ENCODE measurements around the gene MAP3K12. TPM values are rescaled to one million over a fixed set of nuclear protein-coding genes. Genes with fewer than 3 reads are reported as not detected.

The MAP3K12 gene
- total and polyA plus RNA-seq, 2 of the 4 experiments (the other 2 are of a cell fraction): 29.0 to 52.5 TPM

DNA sequence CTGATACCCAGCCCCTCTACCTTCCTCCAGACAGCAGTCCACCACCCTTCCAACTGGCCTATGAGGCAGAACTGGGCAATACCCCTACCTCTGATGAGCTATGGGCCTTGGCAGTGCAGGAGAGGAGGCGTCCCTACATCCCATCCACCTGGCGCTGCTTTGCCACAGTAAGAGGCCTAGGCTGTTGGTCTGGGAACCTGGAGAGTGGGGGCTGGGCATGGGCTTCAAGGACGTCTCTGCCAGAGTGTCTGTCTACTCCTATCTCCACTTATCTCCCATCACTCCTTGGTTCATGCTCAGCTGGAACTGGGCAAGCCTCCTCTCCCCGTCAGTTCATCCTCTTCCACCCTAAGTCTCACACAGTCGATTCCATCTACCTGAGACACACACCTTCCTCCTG lies 69.1 kb downstream of the MAP3K12 start:
- H3K36me3 ChIP-seq (ENCODE audit: control insufficient read depth, insufficient read depth, low read length): no peaks in the 10 kb centered on the region
- H3K9ac ChIP-seq (ENCODE audit: low read depth, low read length): no peak overlapping the region
- no peak overlapping the region for H2AFZ ChIP-seq (replicated peaks; ENCODE audit: low read length, poor library complexity)
- 83% methylated on average over 3 of the region's 5 CpGs; no CpG with 5 or more reads in 1 of the 2 experiments for WGBS, 2 experiments (ENCODE audit: extremely low coverage in 2 of 2, insufficient read length in 1 of 2)
- peak overlapping the region; percentile 76 for H2AK9ac ChIP-seq (replicated peaks; ENCODE audit: low read depth, low read length, poor library complexity)
- BruUV-seq (replicated peaks): no TSS peak
- H4K20me1 ChIP-seq (ENCODE audit: insufficient read depth, low read length): peaks cover 6% of the 10 kb centered on the region
- no peak for ATAC-seq (ENCODE audit: low read depth)
- no peak overlapping the region for H2BK120ac ChIP-seq (ENCODE audit: low read depth, low read length)
- intact Hi-C loops (cut with micrococcal nuclease) (no loop called here), in situ Hi-C loops (cut with MboI; ENCODE audit: low sequenced_read_pairs) (no loop called here), dilution Hi-C loops (cut with HindIII; ENCODE audit: low sequenced_read_pairs, unreplicated experiment) (no loop called here)
- no peak overlapping the region for H3K27ac ChIP-seq (ENCODE audit: insufficient read depth, low read length)
- H3K9me3 ChIP-seq (ENCODE audit: control insufficient read depth, insufficient read depth, low read length): no peaks in the 10 kb centered on the region
- no peak overlapping the region for H2BK20ac ChIP-seq (ENCODE audit: low read depth, low read length)
- H4K8ac ChIP-seq (ENCODE audit: low read depth in 2 of 2, low read length in 2 of 2): no peak overlapping the region
- no peak overlapping the region for H4K5ac ChIP-seq (ENCODE audit: low read depth, low read length)
- no peak overlapping the region for H3K56ac ChIP-seq (ENCODE audit: extremely low read depth, insufficient read depth, low read length)
- no peak overlapping the region for H2BK15ac ChIP-seq (ENCODE audit: low read depth, low read length)
- peaks cover 5% of the 10 kb centered on the region; the same call in 1 of the 2 replicates for H3K4me1 ChIP-seq (ENCODE audit: control insufficient read depth, insufficient read depth, low read length)
- no peak overlapping the region for H4K91ac ChIP-seq (ENCODE audit: insufficient read depth, low read depth, low read length)
- H3K79me1 ChIP-seq (ENCODE audit: low read depth in 1 of 2, low read length in 2 of 2): no peaks in the 10 kb centered on the region
- no peak overlapping the region for H3K4me3 ChIP-seq (ENCODE audit: insufficient read depth, low read depth, low read length)
- H3K4ac ChIP-seq (ENCODE audit: low read depth, low read length): no peak overlapping the region
- peak overlapping the region; percentile 35 for H2AK5ac ChIP-seq (ENCODE audit: low read depth, low read length)
- DNase-seq: no peak
- peaks cover 2% of the 10 kb centered on the region; the same call in 1 of the 2 replicates for H3K27me3 ChIP-seq (ENCODE audit: control insufficient read depth, insufficient read depth, low read length)
- POLR2A ChIA-PET (ENCODE audit: unreplicated experiment): no interaction called here
- H3K18ac ChIP-seq (ENCODE audit: low read depth, low read length): no peak overlapping the region
- H3K14ac ChIP-seq (replicated peaks; ENCODE audit: low read depth, low read length): no peak overlapping the region
- H3K23ac ChIP-seq (ENCODE audit: low read depth, low read length): no peak overlapping the region
- no peak overlapping the region for H2BK5ac ChIP-seq (ENCODE audit: low read depth, low read length, poor library complexity, severe bottlenecking)
- CTCF ChIA-PET: no interaction called here
- TF ChIP-seq, protein P1, sequence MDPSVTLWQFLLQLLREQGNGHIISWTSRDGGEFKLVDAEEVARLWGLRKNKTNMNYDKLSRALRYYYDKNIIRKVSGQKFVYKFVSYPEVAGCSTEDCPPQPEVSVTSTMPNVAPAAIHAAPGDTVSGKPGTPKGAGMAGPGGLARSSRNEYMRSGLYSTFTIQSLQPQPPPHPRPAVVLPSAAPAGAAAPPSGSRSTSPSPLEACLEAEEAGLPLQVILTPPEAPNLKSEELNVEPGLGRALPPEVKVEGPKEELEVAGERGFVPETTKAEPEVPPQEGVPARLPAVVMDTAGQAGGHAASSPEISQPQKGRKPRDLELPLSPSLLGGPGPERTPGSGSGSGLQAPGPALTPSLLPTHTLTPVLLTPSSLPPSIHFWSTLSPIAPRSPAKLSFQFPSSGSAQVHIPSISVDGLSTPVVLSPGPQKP (IDR thresholded peaks at IDR 0.05; ENCODE audit: borderline replicate concordance, low read depth, low read length): no peak
- TF ChIP-seq MAZ (IDR thresholded peaks at IDR 0.05; ENCODE audit: borderline replicate concordance, low read depth, low read length) (no peak), NFE2L2 (IDR thresholded peaks at IDR 0.05; ENCODE audit: low read depth, low read length) (no peak), RFX5 (IDR thresholded peaks at IDR 0.05; ENCODE audit: low read depth, low read length) (no peak), CHD1 (IDR thresholded peaks at IDR 0.05; ENCODE audit: low read depth, low read length) (no peak), SMC3 (IDR thresholded peaks at IDR 0.05; ENCODE audit: low read depth, low read length) (no peak), MXI1 (IDR thresholded peaks at IDR 0.05; ENCODE audit: borderline replicate concordance, low read depth, low read length) (no peak), FOS (IDR thresholded peaks at IDR 0.05; ENCODE audit: low read depth, low read length) (no peak), BHLHE40 (IDR thresholded peaks at IDR 0.05; ENCODE audit: low read depth, low read length) (no peak), POLR2A (IDR thresholded peaks at IDR 0.05; ENCODE audit: low read depth, low read length) (no peak), CEBPB (IDR thresholded peaks at IDR 0.05; ENCODE audit: low read depth, low read length) (no peak), MAFK (IDR thresholded peaks at IDR 0.05; ENCODE audit: low read depth, low read length) (no peak), RAD21 (IDR thresholded peaks at IDR 0.05; ENCODE audit: low read length) (no peak)
- TF ChIP-seq, protein P2, sequence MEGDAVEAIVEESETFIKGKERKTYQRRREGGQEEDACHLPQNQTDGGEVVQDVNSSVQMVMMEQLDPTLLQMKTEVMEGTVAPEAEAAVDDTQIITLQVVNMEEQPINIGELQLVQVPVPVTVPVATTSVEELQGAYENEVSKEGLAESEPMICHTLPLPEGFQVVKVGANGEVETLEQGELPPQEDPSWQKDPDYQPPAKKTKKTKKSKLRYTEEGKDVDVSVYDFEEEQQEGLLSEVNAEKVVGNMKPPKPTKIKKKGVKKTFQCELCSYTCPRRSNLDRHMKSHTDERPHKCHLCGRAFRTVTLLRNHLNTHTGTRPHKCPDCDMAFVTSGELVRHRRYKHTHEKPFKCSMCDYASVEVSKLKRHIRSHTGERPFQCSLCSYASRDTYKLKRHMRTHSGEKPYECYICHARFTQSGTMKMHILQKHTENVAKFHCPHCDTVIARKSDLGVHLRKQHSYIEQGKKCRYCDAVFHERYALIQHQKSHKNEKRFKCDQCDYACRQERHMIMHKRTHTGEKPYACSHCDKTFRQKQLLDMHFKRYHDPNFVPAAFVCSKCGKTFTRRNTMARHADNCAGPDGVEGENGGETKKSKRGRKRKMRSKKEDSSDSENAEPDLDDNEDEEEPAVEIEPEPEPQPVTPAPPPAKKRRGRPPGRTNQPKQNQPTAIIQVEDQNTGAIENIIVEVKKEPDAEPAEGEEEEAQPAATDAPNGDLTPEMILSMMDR (conservative IDR thresholded peaks at IDR 0.05; ENCODE audit: low read depth, low read length): no peak
- TF ChIP-seq, protein P3, sequence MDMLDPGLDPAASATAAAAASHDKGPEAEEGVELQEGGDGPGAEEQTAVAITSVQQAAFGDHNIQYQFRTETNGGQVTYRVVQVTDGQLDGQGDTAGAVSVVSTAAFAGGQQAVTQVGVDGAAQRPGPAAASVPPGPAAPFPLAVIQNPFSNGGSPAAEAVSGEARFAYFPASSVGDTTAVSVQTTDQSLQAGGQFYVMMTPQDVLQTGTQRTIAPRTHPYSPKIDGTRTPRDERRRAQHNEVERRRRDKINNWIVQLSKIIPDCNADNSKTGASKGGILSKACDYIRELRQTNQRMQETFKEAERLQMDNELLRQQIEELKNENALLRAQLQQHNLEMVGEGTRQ (IDR thresholded peaks at IDR 0.05; ENCODE audit: low read depth, low read length): no peak
- no peak overlapping the region for H3K4me2 ChIP-seq (ENCODE audit: low read depth, low read length)
- H3K9me1 ChIP-seq (ENCODE audit: insufficient read depth, low read length): peaks cover 18% of the 10 kb centered on the region; the same call in 1 of the 2 replicates

All from IMR-90 (cell line).